K562 (cell line): ENCODE results near the gene NEU3.
A peak's percentile ranks its signal among the peaks of the same experiment; 100 is the strongest.

Experiments used
- BRCA1 ChIP-seq, 2 experiments: fragments of 450-650 bp in 1 of 2; sonication (generic) in 1 of 2; formaldehyde crosslinking in 1 of 2; IDR thresholded peaks; 2 replicates each; pipeline versions ENCODE4 v1.5.0 to v1.6.1; 2017 to 2020; ENCODE audit warnings: mild to moderate bottlenecking in 1 of 2, missing genetic modification reagents in 1 of 2
- BRF2 ChIP-seq: IDR thresholded peaks from 3 replicates; pipeline ENCODE4 v1.6.1; 2011; ENCODE audit warnings: borderline replicate concordance, mild to moderate bottlenecking; ENCODE audit not compliant: insufficient read length, insufficient read depth
- CTCF ChIP-seq, 3 experiments: IDR thresholded peaks in 2 of 3; conservative IDR thresholded peaks in 1 of 3; 2 replicates each; pipeline ENCODE4 v1.5.1; 2011 to 2012; ENCODE audit warnings: low read length in 3 of 3, mild to moderate bottlenecking in 3 of 3, control low read depth in 2 of 3, improper control_type of control experiment in 1 of 3, inconsistent platforms in 1 of 3, low read depth in 1 of 3, mixed read lengths in 1 of 3, moderate library complexity in 1 of 3; ENCODE audit not compliant: insufficient read depth in 2 of 3
- CUX1 ChIP-seq: fragments of 200-800 bp; sonication (Bioruptor generic); IDR thresholded peaks from 2 replicates; pipeline ENCODE4 v1.6.1; 2016; ENCODE audit warnings: missing genetic modification characterization, missing compliant biosample characterization
- ELK1 ChIP-seq: sonication (generic); formaldehyde crosslinking; IDR thresholded peaks from 2 replicates; pipeline ENCODE4 v1.8.1; 2022; ENCODE audit warnings: missing genetic modification reagents
- EP300 ChIP-seq: IDR thresholded peaks from 2 replicates; pipeline ENCODE4 v1.6.1; 2012; ENCODE audit warnings: low read length, improper control_type of control experiment
- KDM1A ChIP-seq, 2 experiments: fragments of 450-650 bp; IDR thresholded peaks; 2 replicates each; pipeline ENCODE4 v1.6.1; 2016; ENCODE audit warnings: mild to moderate bottlenecking in 2 of 2
- SIX5 ChIP-seq, 2 experiments: IDR thresholded peaks; 2 replicates each; pipeline ENCODE4 v1.6.1; 2011; ENCODE audit warnings: low read length in 2 of 2, borderline replicate concordance in 1 of 2, low read depth in 1 of 2, mild to moderate bottlenecking in 1 of 2, moderate library complexity in 1 of 2; ENCODE audit not compliant: insufficient read depth in 1 of 2
- SPI1 ChIP-seq: IDR thresholded peaks from 2 replicates; pipeline ENCODE4 v1.6.1; 2011; ENCODE audit warnings: low read depth, low read length, control low read depth, borderline replicate concordance
- SRSF9 ChIP-seq: fragments of 200-400 bp; formaldehyde crosslinking; IDR thresholded peaks from 2 replicates; pipeline ENCODE4 v1.6.1; 2017; ENCODE audit warnings: low read depth, low read length, borderline replicate concordance
- TFAM ChIP-seq: fragments of 250-450 bp; sonication (Bioruptor Pico); conservative IDR thresholded peaks from 2 replicates; pipeline ENCODE4 v1.5.0; 2021; ENCODE audit warnings: mild to moderate bottlenecking, moderate library complexity
- ZKSCAN1 ChIP-seq: fragments of 150-350 bp; IDR thresholded peaks from 2 replicates; pipeline ENCODE4 v1.6.1; 2016; ENCODE audit warnings: low read depth, low read length

GRCh38 chr11:74984730-74985129 is 4.0 kb upstream of the NEU3 start:
- TF ChIP-seq TFAM (CRISPR knock-in tag) (no peak), CTCF (IDR thresholded peaks at IDR 0.05 in 2 of 3, conservative IDR thresholded peaks at IDR 0.05 in 1 of 3; ENCODE audit: insufficient read depth in 2 of 3, low read depth in 1 of 3, low read length in 3 of 3) (no peak), EP300 (no peak), CUX1 (CRISPR knock-in tag) (no peak), BRCA1 (IDR thresholded peaks at IDR 0.05) (no peak), BRCA1 (CRISPR knock-in tag; IDR thresholded peaks at IDR 0.05) (no peak), ELK1 (no peak), KDM1A (IDR thresholded peaks at IDR 0.05) (0 out of 4 replicates have a peak, but pooled peaks of 1 of the 2 experiments have one; percentile 12), SIX5 (IDR thresholded peaks at IDR 0.05; ENCODE audit: borderline replicate concordance in 1 of 2, insufficient read depth in 1 of 2, low read depth in 1 of 2, low read length in 2 of 2) (no peak), SPI1 (no peak), SRSF9 (no peak), ZKSCAN1 (no peak), BRF2 (no peak)
